ENCODE results near the gene RITA1.

GRCh38 chr12:113228394-113229028 lies 43.0 kb downstream of the RITA1 start:
- TF ChIP-seq, protein P1, sequence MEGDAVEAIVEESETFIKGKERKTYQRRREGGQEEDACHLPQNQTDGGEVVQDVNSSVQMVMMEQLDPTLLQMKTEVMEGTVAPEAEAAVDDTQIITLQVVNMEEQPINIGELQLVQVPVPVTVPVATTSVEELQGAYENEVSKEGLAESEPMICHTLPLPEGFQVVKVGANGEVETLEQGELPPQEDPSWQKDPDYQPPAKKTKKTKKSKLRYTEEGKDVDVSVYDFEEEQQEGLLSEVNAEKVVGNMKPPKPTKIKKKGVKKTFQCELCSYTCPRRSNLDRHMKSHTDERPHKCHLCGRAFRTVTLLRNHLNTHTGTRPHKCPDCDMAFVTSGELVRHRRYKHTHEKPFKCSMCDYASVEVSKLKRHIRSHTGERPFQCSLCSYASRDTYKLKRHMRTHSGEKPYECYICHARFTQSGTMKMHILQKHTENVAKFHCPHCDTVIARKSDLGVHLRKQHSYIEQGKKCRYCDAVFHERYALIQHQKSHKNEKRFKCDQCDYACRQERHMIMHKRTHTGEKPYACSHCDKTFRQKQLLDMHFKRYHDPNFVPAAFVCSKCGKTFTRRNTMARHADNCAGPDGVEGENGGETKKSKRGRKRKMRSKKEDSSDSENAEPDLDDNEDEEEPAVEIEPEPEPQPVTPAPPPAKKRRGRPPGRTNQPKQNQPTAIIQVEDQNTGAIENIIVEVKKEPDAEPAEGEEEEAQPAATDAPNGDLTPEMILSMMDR (conservative IDR thresholded peaks at IDR 0.05; ENCODE audit: low read depth, low read length): no peak
- TF ChIP-seq POLR2A (IDR thresholded peaks at IDR 0.05; ENCODE audit: low read depth, low read length) (no peak), BHLHE40 (IDR thresholded peaks at IDR 0.05; ENCODE audit: low read depth, low read length) (no peak), NFE2L2 (IDR thresholded peaks at IDR 0.05; ENCODE audit: low read depth, low read length) (no peak), RAD21 (IDR thresholded peaks at IDR 0.05; ENCODE audit: low read length) (no peak), CEBPB (IDR thresholded peaks at IDR 0.05; ENCODE audit: low read depth, low read length) (no peak), SMC3 (IDR thresholded peaks at IDR 0.05; ENCODE audit: low read depth, low read length) (no peak), MAFK (IDR thresholded peaks at IDR 0.05; ENCODE audit: low read depth, low read length) (no peak), RFX5 (IDR thresholded peaks at IDR 0.05; ENCODE audit: low read depth, low read length) (no peak), ELK1 (IDR thresholded peaks at IDR 0.05; ENCODE audit: borderline replicate concordance, low read depth, low read length) (no peak), FOS (IDR thresholded peaks at IDR 0.05; ENCODE audit: low read depth, low read length) (no peak)
- TF ChIP-seq, protein P2, sequence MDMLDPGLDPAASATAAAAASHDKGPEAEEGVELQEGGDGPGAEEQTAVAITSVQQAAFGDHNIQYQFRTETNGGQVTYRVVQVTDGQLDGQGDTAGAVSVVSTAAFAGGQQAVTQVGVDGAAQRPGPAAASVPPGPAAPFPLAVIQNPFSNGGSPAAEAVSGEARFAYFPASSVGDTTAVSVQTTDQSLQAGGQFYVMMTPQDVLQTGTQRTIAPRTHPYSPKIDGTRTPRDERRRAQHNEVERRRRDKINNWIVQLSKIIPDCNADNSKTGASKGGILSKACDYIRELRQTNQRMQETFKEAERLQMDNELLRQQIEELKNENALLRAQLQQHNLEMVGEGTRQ (IDR thresholded peaks at IDR 0.05; ENCODE audit: low read depth, low read length): no peak

Data from IMR-90 (cell line).